Suprapubic skin (tissue), 4 donors: Measurements from ENCODE around the gene IFI27.

ENCODE experiments used
- CTCF ChIP-seq, 2 donors: fragments of 200-600 bp in 1 of 2; fragments of 450-650 bp in 1 of 2; sonication (generic) in 1 of 2; IDR thresholded peaks; one replicate each; pipeline ENCODE4 v1.5.1; 2016 to 2019; ENCODE audit warnings: antibody characterized with exemption in 2 of 2, mild to moderate bottlenecking in 1 of 2, moderate library complexity in 1 of 2
- EP300 ChIP-seq: sonication (generic); formaldehyde crosslinking; IDR thresholded peaks from one replicate; pipeline ENCODE4 v1.6.1; 2017; ENCODE audit warnings: antibody characterized with exemption
- POLR2A ChIP-seq, 2 donors: fragments of 450-650 bp; IDR thresholded peaks; one replicate each; pipeline ENCODE4 v1.6.1; 2017; ENCODE audit warnings: antibody characterized with exemption in 2 of 2, mild to moderate bottlenecking in 2 of 2, moderate library complexity in 2 of 2
- POLR2AphosphoS5 ChIP-seq, 3 donors: sonication (generic); formaldehyde crosslinking; IDR thresholded peaks; one replicate each; pipeline ENCODE4 v1.6.1; 2017; ENCODE audit warnings: antibody characterized with exemption in 3 of 3

- no peak for TF ChIP-seq CTCF (IDR thresholded peaks at IDR 0.05)
- TF ChIP-seq POLR2AphosphoS5 (IDR thresholded peaks at IDR 0.05), result no peak
- TF ChIP-seq EP300, result no peak
- TF ChIP-seq POLR2A (IDR thresholded peaks at IDR 0.05), result no peak
Measured at GRCh38 chr14:94143239-94143638, 32.7 kb downstream of the IFI27 start.
